Nephron progenitor cell (in vitro differentiated cells): Measurements from ENCODE around the gene ZMPSTE24.
"Not testable (repeated sequence)": the region's sequence is repeated elsewhere in the genome, so short reads cannot be mapped to it uniquely, and the experiment has no call there.

Experiments used
- DNase-seq: peaks from one replicate; pipeline ENCODE4 v3.0.0; 2021
- H3K27ac Mint-ChIP-seq: 2 replicates; pipeline ENCODE4 v1.8.0; 2021; ENCODE audit warnings: mild to moderate bottlenecking, moderate library complexity, mixed read lengths
- H3K27me3 Mint-ChIP-seq: 2 replicates; pipeline ENCODE4 v1.8.0; 2021; ENCODE audit warnings: mild to moderate bottlenecking, low read depth, mixed read lengths; ENCODE audit not compliant: poor library complexity
- H3K36me3 Mint-ChIP-seq: 2 replicates; pipeline ENCODE4 v1.8.0; 2021; ENCODE audit warnings: low read depth, mixed read lengths
- H3K4me1 Mint-ChIP-seq: 2 replicates; pipeline ENCODE4 v1.8.0; 2021; ENCODE audit warnings: mixed read lengths
- H3K4me3 Mint-ChIP-seq: 2 replicates; pipeline ENCODE4 v1.8.0; 2021; ENCODE audit warnings: mild to moderate bottlenecking, moderate library complexity, mixed read lengths
- H3K9me3 Mint-ChIP-seq: 2 replicates; pipeline ENCODE4 v1.8.0; 2021; ENCODE audit warnings: mild to moderate bottlenecking, moderate library complexity, mixed read lengths
- CTCF ChIP-seq: fragments of 200-600 bp; sonication (generic); IDR thresholded peaks from 2 replicates; pipeline ENCODE4 v1.5.0; 2021; ENCODE audit warnings: antibody characterized with exemption

ZMPSTE24 gene

GRCh38 chr1:40341491-40342380, 83.7 kb downstream of the ZMPSTE24 start:
- no peak for DNase-seq

DNA sequence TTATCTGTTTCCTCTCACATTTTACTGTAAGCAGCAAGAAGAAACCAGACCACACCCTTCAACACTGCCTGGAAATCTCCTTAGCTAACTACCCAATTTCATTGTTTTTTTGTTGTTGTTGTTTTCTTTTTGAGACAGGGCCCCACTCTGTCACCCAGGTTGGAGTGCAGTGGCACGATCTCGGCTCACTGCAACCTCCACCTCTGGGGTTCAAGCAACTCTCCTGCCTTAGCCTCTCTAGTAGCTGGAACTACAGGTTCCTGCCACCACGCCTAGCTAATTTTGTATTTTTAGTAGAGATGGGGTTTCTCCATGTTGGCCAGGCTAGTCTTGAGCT, 84.3 kb downstream of the ZMPSTE24 start:
- not testable (repeated sequence) for H3K4me1 Mint-ChIP-seq, DNase-seq, H3K27ac Mint-ChIP-seq, H3K4me3 Mint-ChIP-seq, H3K36me3 Mint-ChIP-seq
- peaks cover 54% of the 10 kb centered on the region for H3K27me3 Mint-ChIP-seq
- peaks cover 13% of the 10 kb centered on the region for H3K9me3 Mint-ChIP-seq

More at GRCh38 chr1:40341491-40342380, 83.7 kb downstream of the ZMPSTE24 start:
- H3K36me3 Mint-ChIP-seq = no peaks in the 10 kb centered on the region
- no peak overlapping the region for H3K4me3 Mint-ChIP-seq
- peaks cover 13% of the 10 kb centered on the region for H3K9me3 Mint-ChIP-seq
- H3K4me1 Mint-ChIP-seq = peaks cover 5% of the 10 kb centered on the region
- no peak overlapping the region for H3K27ac Mint-ChIP-seq
- H3K27me3 Mint-ChIP-seq = peaks cover 54% of the 10 kb centered on the region
- no peak for TF ChIP-seq CTCF
